Stimulated activated CD4-positive, alpha-beta T cell treated with anti-CD3 and anti-CD28 coated beads, Interleukin-2, amount 100 ng/mL, for 4 hours (primary cell): ENCODE data around the gene PSAPL1.
"Not testable (repeated sequence)": the region's sequence is repeated elsewhere in the genome, so short reads cannot be mapped to it uniquely, and the experiment has no call there.

ENCODE experiments used
- DNase-seq: peaks from one replicate; pipeline ENCODE4 v3.0.0-alpha.2; 2020; ENCODE audit warnings: low read depth

The PSAPL1 gene

DNA sequence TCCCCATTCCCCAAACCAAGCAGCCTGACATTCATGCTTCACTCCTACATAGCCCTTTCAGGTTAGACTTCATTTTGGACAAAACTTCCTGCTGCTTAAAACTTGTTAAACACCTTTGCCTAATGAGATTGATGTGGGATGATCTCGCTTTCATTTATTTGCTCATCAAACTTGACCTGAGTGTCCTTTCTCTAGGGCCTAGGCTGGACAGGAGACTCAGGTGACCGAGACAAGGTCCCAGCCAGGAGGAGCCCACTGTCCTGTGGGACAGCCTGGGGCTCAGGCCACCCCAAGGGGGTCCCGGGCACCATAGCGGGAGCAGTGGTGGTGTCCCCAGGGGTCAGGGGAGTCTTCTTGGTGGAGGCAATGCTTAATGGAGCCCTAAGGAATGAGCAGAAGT is 23.7 kb upstream of the PSAPL1 start:
- DNase-seq, result no peak

- DNase-seq, result no peak
Measured at GRCh38 chr4:7458066-7458425, 23.3 kb upstream of the PSAPL1 start.

- no peak for DNase-seq
Measured at GRCh38 chr4:7457201-7458065, 22.7 kb upstream of the PSAPL1 start.

DNA sequence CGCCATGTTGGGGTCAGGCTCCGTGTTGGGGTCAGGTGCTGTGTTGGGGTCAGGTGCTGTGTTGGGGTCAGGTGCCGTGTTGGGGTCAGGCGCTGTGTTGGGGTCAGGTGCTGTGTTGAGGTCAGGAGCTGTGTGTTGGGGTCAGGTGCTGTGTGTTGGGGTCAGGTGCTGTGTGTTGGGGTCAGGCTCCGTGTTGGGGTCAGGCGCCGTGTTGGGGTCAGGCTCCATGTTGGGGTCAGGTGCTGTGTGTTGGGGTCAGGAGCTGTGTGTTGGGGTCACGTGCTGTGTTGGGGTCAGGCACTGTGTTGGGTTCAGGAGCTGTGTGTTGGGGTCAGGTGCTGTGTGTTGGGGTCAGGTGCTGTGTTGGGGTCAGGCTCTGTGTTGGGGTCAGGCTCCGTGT is 18.1 kb upstream of the PSAPL1 start:
- not testable (repeated sequence) for DNase-seq

- DNase-seq, result no peak
Measured at GRCh38 chr4:7451800-7452199, 17.1 kb upstream of the PSAPL1 start.

- no peak for DNase-seq
Measured at GRCh38 chr4:7451434-7451789, 16.7 kb upstream of the PSAPL1 start.

DNA sequence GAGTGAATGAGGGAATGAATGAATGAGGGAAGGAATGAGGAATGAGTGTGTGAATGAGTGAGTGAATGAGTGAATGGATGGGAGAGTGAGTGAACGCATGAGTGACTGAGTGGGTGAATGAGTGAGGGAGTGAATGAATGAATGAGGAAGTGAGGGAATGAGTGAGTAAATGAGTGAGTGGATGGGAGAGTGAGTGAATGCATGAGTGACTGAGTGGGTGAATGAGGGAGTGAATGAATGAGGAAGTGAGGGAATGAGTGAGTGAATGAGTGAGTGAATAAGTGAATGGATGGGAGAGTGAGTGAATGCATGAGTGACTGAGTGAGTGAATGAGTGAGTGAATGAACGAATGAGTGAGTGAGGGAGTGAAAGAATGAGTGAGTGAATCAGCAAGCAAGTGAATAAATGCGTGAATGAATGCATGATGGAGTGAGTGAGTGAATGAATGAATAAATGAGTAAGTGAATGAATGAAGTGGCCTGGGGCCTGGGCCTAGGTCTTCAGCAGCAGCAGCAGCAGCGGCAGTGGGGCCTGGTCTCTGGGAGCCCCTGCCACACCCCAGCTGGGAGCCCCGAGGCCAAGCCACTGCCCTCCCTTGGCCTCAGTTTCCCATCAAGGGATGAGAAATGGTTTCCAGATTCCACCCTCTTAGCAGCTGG is 16.2 kb upstream of the PSAPL1 start:
- DNase-seq, result no peak

GRCh38 chr4:7448036-7448435 is 13.3 kb upstream of the PSAPL1 start:
- no peak for DNase-seq

- no peak for DNase-seq
Measured at GRCh38 chr4:7447236-7447635, 12.5 kb upstream of the PSAPL1 start.

- no peak for DNase-seq
Measured at GRCh38 chr4:7444731-7445130, 10.0 kb upstream of the PSAPL1 start.

DNA sequence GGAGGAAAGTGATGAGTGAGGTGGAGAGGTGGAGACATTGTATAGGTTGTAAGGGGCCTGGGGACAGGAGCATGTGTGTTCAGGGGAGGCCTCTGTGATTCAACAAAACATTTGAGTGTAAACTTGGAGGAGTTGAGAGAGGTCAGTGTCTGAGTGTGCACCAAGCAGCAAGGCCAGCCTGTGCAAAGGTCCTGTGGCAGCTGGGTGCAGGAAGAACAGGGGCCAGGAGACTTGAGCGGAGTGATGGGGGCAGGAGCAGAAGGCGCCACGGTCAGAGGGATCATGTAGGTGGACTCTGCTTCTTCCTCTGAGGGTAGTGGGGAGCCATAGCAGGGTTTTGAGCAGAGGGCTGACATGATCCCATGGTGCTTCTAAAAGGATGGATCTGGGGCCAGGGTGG is 9.6 kb upstream of the PSAPL1 start:
- DNase-seq, result no peak

- no peak for DNase-seq
Measured at GRCh38 chr4:7442574-7443162, 7.9 kb upstream of the PSAPL1 start.

GRCh38 chr4:7441201-7441600 is 6.5 kb upstream of the PSAPL1 start:
- no peak for DNase-seq

DNA sequence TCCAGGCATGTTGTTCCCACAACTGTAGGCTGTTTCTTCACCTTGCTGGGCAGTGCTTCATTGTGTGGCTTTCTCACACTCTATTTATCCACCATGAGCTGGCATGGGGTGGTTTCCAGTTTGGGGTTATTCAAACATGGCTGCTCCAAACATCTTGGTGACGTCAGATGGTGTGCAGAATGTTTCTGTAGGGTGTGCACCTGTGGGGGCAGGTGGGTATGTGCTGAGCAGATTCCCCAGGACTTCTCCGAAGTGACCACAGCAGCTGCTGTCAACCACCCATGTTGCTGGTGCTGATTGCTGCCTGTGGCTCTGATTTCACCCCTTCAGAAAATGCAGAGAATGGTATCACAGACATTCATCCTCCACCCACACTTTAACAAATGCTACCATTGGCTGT is 5.0 kb upstream of the PSAPL1 start:
- no peak for DNase-seq

GRCh38 chr4:7436256-7436655 is 1.5 kb upstream of the PSAPL1 start:
- DNase-seq, result no peak

DNA sequence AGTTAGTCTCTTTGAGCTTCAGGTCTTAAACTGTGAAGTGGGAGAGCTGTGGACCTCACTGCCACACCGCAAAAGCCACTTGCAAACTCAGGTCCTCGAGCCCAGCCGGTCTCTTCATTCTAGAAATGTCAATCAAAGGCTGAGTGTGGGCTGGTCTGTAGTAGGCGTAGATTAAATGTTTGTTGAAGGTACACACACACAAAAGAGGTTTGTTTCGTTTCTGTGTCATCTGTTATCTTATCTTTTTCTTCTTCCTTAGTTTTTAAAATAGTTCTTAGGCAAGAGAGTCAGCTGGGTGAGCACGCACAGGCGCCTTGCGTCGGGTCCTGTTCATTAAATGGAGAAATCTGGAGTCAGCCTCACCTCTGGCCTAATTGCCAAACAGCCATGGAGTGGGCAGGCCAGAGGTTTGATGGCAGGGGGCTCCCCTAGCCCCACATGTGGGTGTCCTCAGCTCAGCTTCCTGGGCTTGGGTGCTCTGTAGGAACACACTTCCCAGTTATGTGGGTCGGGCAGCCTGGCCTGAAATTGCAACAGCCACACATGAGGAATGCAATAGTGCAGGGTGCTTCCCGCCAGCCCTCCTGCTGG is 836 bp upstream of the PSAPL1 start:
- no peak for DNase-seq

DNA sequence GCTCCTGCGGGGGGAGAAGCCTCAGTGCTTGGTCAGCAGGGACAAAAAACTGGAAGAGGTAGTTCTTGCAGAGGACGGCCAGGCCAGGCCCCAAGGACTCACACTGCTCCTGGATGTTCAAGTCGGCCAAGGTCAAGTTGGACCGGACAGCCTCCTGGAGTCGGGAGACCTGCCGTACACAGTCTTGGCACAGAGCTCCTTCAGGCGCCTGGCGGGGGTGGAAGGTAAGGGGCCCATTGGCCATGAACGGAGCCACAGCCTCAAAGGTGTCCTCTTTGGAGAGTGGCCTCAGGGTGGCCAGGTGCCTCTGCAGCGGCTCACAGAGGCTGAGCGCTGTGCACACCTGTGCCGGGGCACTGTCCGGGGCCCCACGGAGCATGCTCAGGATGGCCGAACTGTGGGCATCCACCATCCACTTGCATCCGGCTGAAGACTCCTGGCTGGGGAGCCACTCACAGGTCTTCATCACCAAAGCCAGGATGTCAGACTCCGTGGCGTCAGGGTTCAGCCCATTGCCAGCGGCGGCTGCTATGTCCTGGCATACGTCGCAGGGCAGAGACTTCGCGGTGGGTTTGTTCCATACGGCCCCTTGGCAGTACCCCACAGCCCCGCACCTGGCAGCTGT is 477 bp downstream of the PSAPL1 start:
- DNase-seq, result no peak

DNA sequence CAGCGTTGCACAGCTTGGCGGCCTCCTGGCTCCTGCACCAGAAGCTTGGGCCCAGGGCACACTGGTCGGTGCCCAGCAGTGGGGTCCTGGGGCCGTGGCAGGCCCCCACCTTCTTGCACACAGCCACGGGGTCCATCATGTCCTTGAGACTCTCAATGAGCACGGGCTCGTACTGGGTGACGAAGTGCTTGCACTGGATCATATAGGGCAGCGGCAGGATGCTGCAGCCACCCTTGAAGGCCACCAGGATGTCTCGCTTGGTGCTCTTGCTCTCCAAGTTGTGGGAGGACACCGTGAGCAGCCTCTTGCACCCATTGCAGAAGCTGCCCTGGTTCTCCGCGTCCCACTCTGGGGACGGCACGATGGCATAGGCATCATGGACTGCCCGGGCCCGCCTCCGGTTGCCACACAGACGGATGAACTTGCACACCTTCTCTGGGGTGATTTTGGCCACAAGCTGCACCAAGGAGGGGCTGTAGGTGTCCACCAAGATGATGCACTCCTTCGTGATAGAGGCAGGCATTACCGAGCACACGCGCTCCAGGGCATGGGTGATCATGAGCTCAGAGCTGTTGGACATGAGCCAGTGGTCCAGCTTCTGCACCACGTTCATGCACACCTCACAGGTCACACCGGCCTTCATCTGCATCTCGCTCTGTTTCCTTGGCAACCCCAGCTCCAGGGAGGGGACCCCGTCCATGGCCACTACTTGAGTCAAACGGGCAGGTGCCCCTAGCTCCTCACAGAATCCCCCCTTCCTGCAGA is 1.2 kb downstream of the PSAPL1 start:
- no peak for DNase-seq

DNA sequence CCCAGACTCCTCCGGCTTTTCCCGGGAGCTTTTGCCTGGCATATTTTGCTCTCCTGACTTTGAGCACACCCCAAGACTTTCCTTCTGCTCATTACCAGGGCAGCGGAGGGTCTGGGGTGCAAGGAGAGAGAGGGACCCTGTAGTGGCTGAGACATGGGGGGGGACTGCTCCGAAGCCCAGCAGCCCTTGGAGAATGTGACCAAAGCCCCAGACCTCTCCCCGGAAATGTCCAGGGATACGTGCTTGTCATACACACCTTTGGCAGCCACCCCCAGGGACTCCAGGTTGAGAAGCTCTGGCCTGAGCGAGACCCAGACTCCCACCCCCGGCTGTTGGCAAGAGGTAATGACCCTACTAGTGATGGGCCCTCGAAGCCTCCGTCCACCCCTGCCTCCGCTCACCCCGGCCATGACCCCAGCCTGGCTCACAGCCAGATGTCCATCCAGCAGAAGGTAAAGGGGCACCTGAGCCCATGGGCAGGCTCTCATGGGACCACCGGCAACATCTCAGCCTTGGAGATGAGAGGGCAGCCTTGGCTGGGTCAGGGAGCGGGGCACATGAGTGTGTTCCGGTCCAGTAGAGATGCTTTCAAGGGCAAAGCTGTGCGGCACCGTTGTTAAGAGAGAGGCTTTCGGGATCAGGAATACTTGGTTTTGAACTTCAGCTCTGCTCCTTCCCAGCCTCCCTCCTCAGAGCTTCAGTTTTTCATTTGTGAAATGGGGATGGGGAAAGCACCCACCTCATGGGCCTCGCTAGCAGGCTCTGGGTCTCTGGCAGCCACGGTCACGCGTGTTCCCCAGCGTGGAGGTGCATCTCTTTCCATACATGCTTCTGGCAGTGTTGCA is 2.0 kb downstream of the PSAPL1 start:
- no peak for DNase-seq

DNA sequence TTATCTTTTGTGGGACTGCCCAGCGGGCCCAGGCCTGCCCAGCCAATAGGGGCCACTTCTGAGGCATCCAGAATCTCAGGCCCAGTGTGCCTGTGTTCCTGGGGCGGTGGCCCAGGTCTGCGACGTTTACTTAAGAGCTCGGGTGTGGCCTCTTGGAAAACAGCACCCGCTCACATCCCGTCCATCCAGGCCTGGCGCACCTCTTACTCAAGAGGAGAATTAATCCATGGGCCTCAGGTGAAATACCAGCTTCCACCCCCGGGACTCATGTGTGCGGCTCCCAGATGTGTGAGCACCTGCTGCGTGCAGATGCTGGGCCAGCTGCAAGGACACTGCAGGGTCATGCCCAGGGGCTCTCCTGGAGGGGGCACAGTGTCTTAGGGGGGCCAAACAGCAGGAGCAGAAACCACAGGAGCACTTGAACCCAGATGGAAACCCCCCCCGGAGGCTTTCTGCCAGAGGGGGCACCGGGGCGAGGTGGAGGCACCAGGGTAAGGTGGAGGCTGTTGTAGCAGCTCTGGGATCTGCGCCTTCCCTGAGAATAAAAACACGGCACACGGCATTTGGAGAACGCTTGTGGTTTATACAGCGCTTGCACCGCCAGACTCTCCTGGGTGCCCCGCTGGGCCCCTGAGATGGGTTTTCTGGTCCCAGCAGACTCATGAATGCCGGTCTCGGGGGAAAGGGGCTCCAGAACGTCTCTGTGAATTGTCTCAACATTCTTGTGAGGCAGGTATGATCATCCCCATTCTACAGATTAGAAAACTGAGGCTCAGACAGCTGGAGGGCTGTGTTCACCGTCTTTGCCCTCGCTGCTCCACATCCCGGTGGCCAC is 2.8 kb downstream of the PSAPL1 start:
- DNase-seq, result no peak
